Measurements from ENCODE around the gene ANKS6. TPM values are rescaled to one million over a fixed set of nuclear protein-coding genes. Genes with fewer than 3 reads are reported as not detected.

The ANKS6 gene
- total and polyA plus RNA-seq, 10 of the 15 experiments (the other 5 are each of a cell fraction or from before 2014, with no cell fraction given): 2.0 to 16.2 (median 6.1) TPM

GRCh38 chr9:98773721-98774120, 22.6 kb downstream of the ANKS6 start (continued):
- TF ChIP-seq, protein P1, sequence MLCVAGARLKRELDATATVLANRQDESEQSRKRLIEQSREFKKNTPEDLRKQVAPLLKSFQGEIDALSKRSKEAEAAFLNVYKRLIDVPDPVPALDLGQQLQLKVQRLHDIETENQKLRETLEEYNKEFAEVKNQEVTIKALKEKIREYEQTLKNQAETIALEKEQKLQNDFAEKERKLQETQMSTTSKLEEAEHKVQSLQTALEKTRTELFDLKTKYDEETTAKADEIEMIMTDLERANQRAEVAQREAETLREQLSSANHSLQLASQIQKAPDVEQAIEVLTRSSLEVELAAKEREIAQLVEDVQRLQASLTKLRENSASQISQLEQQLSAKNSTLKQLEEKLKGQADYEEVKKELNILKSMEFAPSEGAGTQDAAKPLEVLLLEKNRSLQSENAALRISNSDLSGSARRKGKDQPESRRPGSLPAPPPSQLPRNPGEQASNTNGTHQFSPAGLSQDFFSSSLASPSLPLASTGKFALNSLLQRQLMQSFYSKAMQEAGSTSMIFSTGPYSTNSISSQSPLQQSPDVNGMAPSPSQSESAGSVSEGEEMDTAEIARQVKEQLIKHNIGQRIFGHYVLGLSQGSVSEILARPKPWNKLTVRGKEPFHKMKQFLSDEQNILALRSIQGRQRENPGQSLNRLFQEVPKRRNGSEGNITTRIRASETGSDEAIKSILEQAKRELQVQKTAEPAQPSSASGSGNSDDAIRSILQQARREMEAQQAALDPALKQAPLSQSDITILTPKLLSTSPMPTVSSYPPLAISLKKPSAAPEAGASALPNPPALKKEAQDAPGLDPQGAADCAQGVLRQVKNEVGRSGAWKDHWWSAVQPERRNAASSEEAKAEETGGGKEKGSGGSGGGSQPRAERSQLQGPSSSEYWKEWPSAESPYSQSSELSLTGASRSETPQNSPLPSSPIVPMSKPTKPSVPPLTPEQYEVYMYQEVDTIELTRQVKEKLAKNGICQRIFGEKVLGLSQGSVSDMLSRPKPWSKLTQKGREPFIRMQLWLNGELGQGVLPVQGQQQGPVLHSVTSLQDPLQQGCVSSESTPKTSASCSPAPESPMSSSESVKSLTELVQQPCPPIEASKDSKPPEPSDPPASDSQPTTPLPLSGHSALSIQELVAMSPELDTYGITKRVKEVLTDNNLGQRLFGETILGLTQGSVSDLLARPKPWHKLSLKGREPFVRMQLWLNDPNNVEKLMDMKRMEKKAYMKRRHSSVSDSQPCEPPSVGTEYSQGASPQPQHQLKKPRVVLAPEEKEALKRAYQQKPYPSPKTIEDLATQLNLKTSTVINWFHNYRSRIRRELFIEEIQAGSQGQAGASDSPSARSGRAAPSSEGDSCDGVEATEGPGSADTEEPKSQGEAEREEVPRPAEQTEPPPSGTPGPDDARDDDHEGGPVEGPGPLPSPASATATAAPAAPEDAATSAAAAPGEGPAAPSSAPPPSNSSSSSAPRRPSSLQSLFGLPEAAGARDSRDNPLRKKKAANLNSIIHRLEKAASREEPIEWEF (IDR thresholded peaks at IDR 0.05; ENCODE audit: insufficient replicate concordance, low read depth, low read length): no peak
- no peak for TF ChIP-seq ZBTB40 (IDR thresholded peaks at IDR 0.05; ENCODE audit: borderline replicate concordance)
- TF ChIP-seq ETV6 (conservative IDR thresholded peaks at IDR 0.05 in 1 of 2, IDR thresholded peaks at IDR 0.05 in 1 of 2; ENCODE audit: borderline replicate concordance in 1 of 2, low read depth in 1 of 2): no peak
